HG03095 (cell line): Measurements from ENCODE around the gene HTD2.

Experiments used
- ATAC-seq: cut with Tn5 transposase; IDR thresholded peaks from one replicate; pipeline ENCODE4 v1.9.1; 2021; ENCODE audit warnings: moderate library complexity; ENCODE audit not compliant: unreplicated experiment

Gene HTD2

GRCh38 chr3:58355179-58355578, 48.9 kb downstream of the HTD2 start:
- ATAC-seq: peak; percentile 60

GRCh38 chr3:58356054-58356453, 49.7 kb downstream of the HTD2 start:
- ATAC-seq: no peak

GRCh38 chr3:58357402-58357801, 51.1 kb downstream of the HTD2 start:
- no peak for ATAC-seq

- no peak for ATAC-seq
Measured at GRCh38 chr3:58358092-58358491, 51.8 kb downstream of the HTD2 start.

- no peak for ATAC-seq
Measured at GRCh38 chr3:58358808-58359207, 52.5 kb downstream of the HTD2 start.

- ATAC-seq: no peak
Measured at GRCh38 chr3:58359621-58360020, 53.3 kb downstream of the HTD2 start.

- no peak for ATAC-seq
Measured at GRCh38 chr3:58361866-58362265, 55.5 kb downstream of the HTD2 start.

GRCh38 chr3:58366699-58367098, 60.4 kb downstream of the HTD2 start:
- ATAC-seq: no peak

- ATAC-seq: no peak
Measured at GRCh38 chr3:58369038-58369437, 62.7 kb downstream of the HTD2 start.
